LNCAP (cell line): Measurements from ENCODE around the gene HS1BP3.

ENCODE experiments used
- CTCF ChIP-seq: fragments of 450-650 bp; IDR thresholded peaks from 2 replicates; pipeline ENCODE4 v1.5.1; 2017; ENCODE audit warnings: mild to moderate bottlenecking

The HS1BP3 gene

GRCh38 chr2:20594048-20594750 is 56.7 kb downstream of the HS1BP3 start:
- no peak for TF ChIP-seq CTCF

- TF ChIP-seq CTCF = no peak
Observed at GRCh38 chr2:20593072-20594034, 57.5 kb downstream of the HS1BP3 start.

GRCh38 chr2:20592106-20593071 is 58.5 kb downstream of the HS1BP3 start:
- TF ChIP-seq CTCF = no peak

GRCh38 chr2:20590704-20591515 is 60.0 kb downstream of the HS1BP3 start:
- no peak for TF ChIP-seq CTCF

- TF ChIP-seq CTCF = no peak
Observed at GRCh38 chr2:20589975-20590703, 60.8 kb downstream of the HS1BP3 start.

GRCh38 chr2:20588918-20589871 is 61.7 kb downstream of the HS1BP3 start:
- no peak for TF ChIP-seq CTCF
